HepG2 (cell line): ENCODE results near the gene FLT3LG. TPM values are rescaled to one million over a fixed set of nuclear protein-coding genes. Genes with fewer than 3 reads are reported as not detected.
A peak's percentile ranks its signal among the peaks of the same experiment; 100 is the strongest.

Source experiments
- ATF7-NPFF ChIP-seq: sonication (generic); formaldehyde crosslinking; IDR thresholded peaks from 2 replicates; pipeline ENCODE4 v1.8.1; 2023; ENCODE audit warnings: mild to moderate bottlenecking, low read depth, missing genetic modification reagents, moderate library complexity
- HNRNPLL ChIP-seq: fragments of 200-400 bp; formaldehyde crosslinking; IDR thresholded peaks from 2 replicates; pipeline ENCODE4 v1.6.1; 2017; ENCODE audit warnings: mild to moderate bottlenecking, low read depth, low read length; ENCODE audit not compliant: poor library complexity, severe bottlenecking
- IKZF1 ChIP-seq: fragments of 450-650 bp; IDR thresholded peaks from 2 replicates; pipeline ENCODE4 v1.7.1; 2016
- MAZ ChIP-seq, 2 experiments: sonication (generic) in 1 of 2; formaldehyde crosslinking in 1 of 2; IDR thresholded peaks; 2 replicates each; pipeline versions ENCODE4 v1.5.0 to v1.6.1; 2012 to 2020; ENCODE audit warnings: low read depth in 2 of 2, mild to moderate bottlenecking in 2 of 2, borderline replicate concordance in 1 of 2, improper control_type of control experiment in 1 of 2, low read length in 1 of 2, missing genetic modification reagents in 1 of 2, moderate library complexity in 1 of 2
- REL ChIP-seq: sonication (generic); formaldehyde crosslinking; conservative IDR thresholded peaks from 2 replicates; pipeline ENCODE4 v1.8.0; 2022; ENCODE audit warnings: mild to moderate bottlenecking, missing genetic modification reagents, moderate library complexity
- TERF1 ChIP-seq: sonication (generic); formaldehyde crosslinking; IDR thresholded peaks from 2 replicates; pipeline ENCODE4 v1.8.0; 2022; ENCODE audit warnings: mild to moderate bottlenecking, missing genetic modification reagents, moderate library complexity
- THRA ChIP-seq: sonication (generic); formaldehyde crosslinking; IDR thresholded peaks from 2 replicates; pipeline ENCODE4 v1.4.0; 2020; ENCODE audit warnings: missing genetic modification reagents, borderline replicate concordance
- ZBTB10 ChIP-seq: sonication (generic); formaldehyde crosslinking; IDR thresholded peaks from 2 replicates; pipeline ENCODE4 v1.4.0; 2020; ENCODE audit warnings: missing genetic modification reagents, borderline replicate concordance
- ZFYVE20 ChIP-seq: sonication (generic); formaldehyde crosslinking; IDR thresholded peaks from 2 replicates; pipeline ENCODE4 v1.8.0; 2023; ENCODE audit warnings: low read depth, mild to moderate bottlenecking, moderate library complexity, missing genetic modification reagents, borderline replicate concordance
- ZHX1 ChIP-seq: sonication (generic); formaldehyde crosslinking; IDR thresholded peaks from 2 replicates; pipeline ENCODE4 v1.8.1; 2022; ENCODE audit warnings: low read depth, mild to moderate bottlenecking, missing genetic modification reagents
- ZNF280D ChIP-seq: sonication (generic); formaldehyde crosslinking; IDR thresholded peaks from 2 replicates; pipeline ENCODE4 v1.5.1; 2020; ENCODE audit warnings: mild to moderate bottlenecking, missing genetic modification reagents
- ZNF333 ChIP-seq: sonication (generic); formaldehyde crosslinking; IDR thresholded peaks from 2 replicates; pipeline ENCODE4 v1.4.0; 2020; ENCODE audit warnings: mild to moderate bottlenecking, missing genetic modification reagents, borderline replicate concordance
- ZNF572 ChIP-seq: sonication (generic); formaldehyde crosslinking; IDR thresholded peaks from 2 replicates; pipeline ENCODE4 v1.5.1; 2020; ENCODE audit warnings: mild to moderate bottlenecking, missing genetic modification reagents
- ZNF619 ChIP-seq: sonication (generic); formaldehyde crosslinking; IDR thresholded peaks from 2 replicates; pipeline ENCODE4 v1.4.0; 2020; ENCODE audit warnings: mild to moderate bottlenecking, missing genetic modification reagents
- ZNF788 ChIP-seq: sonication (generic); formaldehyde crosslinking; IDR thresholded peaks from 2 replicates; pipeline ENCODE4 v1.5.0; 2020; ENCODE audit warnings: mild to moderate bottlenecking, missing genetic modification reagents, borderline replicate concordance
- polyA plus RNA-seq, 8 experiments: library from polyadenylated mRNA; depleted of rRNA in 3 of 8; stranded (reverse) in 7 of 8; unstranded in 1 of 8; fragments of >200 nt; fragmentation: Illumina TruSeq in 4 of 8; extraction: Trizol in 4 of 8; gene quantifications; 2 replicates each; pipeline versions ENCODE4 v1.2.1 to v1.2.3, GENCODE V29; 2011 to 2016; ENCODE audit warnings: low read depth in 4 of 8, missing spikeins in 1 of 8, mixed read lengths in 1 of 8; ENCODE audit not compliant: insufficient read depth in 1 of 8
- total RNA-seq, 5 experiments: library from RNA; depleted of rRNA; stranded (reverse); fragments of >200 nt; fragmentation: Illumina TruSeq; extraction: Trizol; gene quantifications; 2 replicates each; pipeline ENCODE4 v1.2.3, GENCODE V29; 2016; ENCODE audit warnings: low read depth in 1 of 5

The FLT3LG gene
- total and polyA plus RNA-seq, 2 of the 13 experiments (the other 11 are each of a cell fraction or from before 2014, with no cell fraction given): 1.5 to 2.6 TPM

GRCh38 chr19:49473868-49474541 is at the start of gene FLT3LG (continued):
- TF ChIP-seq MAZ (IDR thresholded peaks at IDR 0.05; ENCODE audit: borderline replicate concordance, low read depth, low read length) (0 out of 2 replicates have a peak, but pooled peaks have one; percentile 21), MAZ (CRISPR knock-in tag; IDR thresholded peaks at IDR 0.05; ENCODE audit: low read depth) (peak; percentile 65), HNRNPLL (peak; percentile 87), REL (no peak), ZNF333 (no peak), ZNF280D (no peak), THRA (CRISPR knock-in tag) (peak; percentile 50; the same call in 1 of the 2 replicates), ZHX1 (CRISPR knock-in tag) (no peak), IKZF1 (no peak), ZNF788 (CRISPR knock-in tag) (peak; percentile 61; the same call in 1 of the 2 replicates), ATF7-NPFF (CRISPR knock-in tag) (no peak), TERF1 (CRISPR knock-in tag) (no peak), ZFYVE20 (CRISPR knock-in tag) (no peak), ZNF572 (CRISPR knock-in tag) (peak; percentile 68; the same call in 1 of the 2 replicates), ZBTB10 (CRISPR knock-in tag) (peak; percentile 65; the same call in 1 of the 2 replicates), ZNF619 (0 out of 2 replicates have a peak, but pooled peaks have one; percentile 27)
